ENCODE measurements around the gene KLF2. TPM values are rescaled to one million over a fixed set of nuclear protein-coding genes. Genes with fewer than 3 reads are reported as not detected.
"Not testable (repeated sequence)": the region's sequence is repeated elsewhere in the genome, so short reads cannot be mapped to it uniquely, and the experiment has no call there.

Gene KLF2
- total RNA-seq, 2 donors from 2014 or later, result 3.4 to 6.7 TPM

- H3K9me3 Mint-ChIP-seq, result no peaks in the 10 kb centered on the region
- H3K4me1 Mint-ChIP-seq (ENCODE audit: low read depth in 2 of 2), result peaks cover 47 to 55% of the 10 kb centered on the region in 2 donors
- H3K27me3 Mint-ChIP-seq, result peaks cover 0 to 2% of the 10 kb centered on the region in 2 donors
- ATAC-seq (peak; percentile 45), DNase-seq (ENCODE audit: low spot score) (peak; percentile 74)
- no peaks in the 10 kb centered on the region for H3K36me3 Mint-ChIP-seq
- peak overlapping the region; percentile 17 to 58 for H3K27ac Mint-ChIP-seq
- H3K4me3 Mint-ChIP-seq, result peak overlapping the region; percentile 11
These were observed 10.6 kb downstream of the KLF2 start for GRCh38 chr19:16335226-16335625.

GRCh38 chr19:16336571-16336970 is 11.9 kb downstream of the KLF2 start:
- peaks cover 0 to 2% of the 10 kb centered on the region in 2 donors for H3K27me3 Mint-ChIP-seq
- no peaks in the 10 kb centered on the region for H3K9me3 Mint-ChIP-seq
- no peaks in the 10 kb centered on the region for H3K36me3 Mint-ChIP-seq
- H3K4me3 Mint-ChIP-seq, result peak overlapping the region; percentile 43
- peaks cover 48 to 55% of the 10 kb centered on the region in 2 donors for H3K4me1 Mint-ChIP-seq (ENCODE audit: low read depth in 2 of 2)
- no peak for ATAC-seq
- no peak for DNase-seq (ENCODE audit: low spot score)
- peak overlapping the region in 1 of 2 donors; percentile 7 for H3K27ac Mint-ChIP-seq

- Mint-ChIP-seq H3K27ac (peak overlapping the region in 1 of 2 donors; percentile 91), H3K4me3 (peak overlapping the region; percentile 91)
These were observed 13.3 kb downstream of the KLF2 start for GRCh38 chr19:16337809-16338469.

GRCh38 chr19:16338470-16339360 is 14.1 kb downstream of the KLF2 start:
- H3K9me3 Mint-ChIP-seq, result no peaks in the 10 kb centered on the region
- peaks cover 0 to 2% of the 10 kb centered on the region in 2 donors for H3K27me3 Mint-ChIP-seq
- peaks cover 65 to 68% of the 10 kb centered on the region in 2 donors for H3K4me1 Mint-ChIP-seq (ENCODE audit: low read depth in 2 of 2)
- peak; percentile 66 to 74 for ATAC-seq
- H3K27ac Mint-ChIP-seq, result peak overlapping the region; percentile 83 to 91
- H3K36me3 Mint-ChIP-seq, result no peaks in the 10 kb centered on the region
- DNase-seq (ENCODE audit: low spot score), result peak; percentile 90
- peak overlapping the region; percentile 91 for H3K4me3 Mint-ChIP-seq

More at GRCh38 chr19:16337809-16338469, 13.3 kb downstream of the KLF2 start:
- Mint-ChIP-seq H3K36me3 (no peaks in the 10 kb centered on the region), H3K4me1 (ENCODE audit: low read depth in 2 of 2) (peaks cover 59 to 63% of the 10 kb centered on the region in 2 donors), H3K9me3 (no peaks in the 10 kb centered on the region), H3K27me3 (peaks cover 0 to 2% of the 10 kb centered on the region in 2 donors)
- DNase-seq (ENCODE audit: low spot score) (no peak), ATAC-seq (no peak)

GRCh38 chr19:16339361-16339725 is 14.7 kb downstream of the KLF2 start:
- no peak for DNase-seq (ENCODE audit: low spot score)
- peaks cover 62 to 64% of the 10 kb centered on the region in 2 donors for H3K4me1 Mint-ChIP-seq (ENCODE audit: low read depth in 2 of 2)
- H3K27me3 Mint-ChIP-seq, result peaks cover 0 to 1% of the 10 kb centered on the region in 2 donors
- ATAC-seq, result no peak
- H3K4me3 Mint-ChIP-seq, result peak overlapping the region; percentile 91
- peak overlapping the region; percentile 83 to 91 for H3K27ac Mint-ChIP-seq
- H3K36me3 Mint-ChIP-seq, result no peaks in the 10 kb centered on the region
- no peaks in the 10 kb centered on the region for H3K9me3 Mint-ChIP-seq

- Mint-ChIP-seq H3K4me3 (peak overlapping the region; percentile 57), H3K27ac (peak overlapping the region; percentile 78 to 91), H3K9me3 (no peaks in the 10 kb centered on the region), H3K27me3 (no peaks in the 10 kb centered on the region), H3K4me1 (ENCODE audit: low read depth in 2 of 2) (peaks cover 59 to 60% of the 10 kb centered on the region in 2 donors), H3K36me3 (no peaks in the 10 kb centered on the region)
- ATAC-seq (no peak), DNase-seq (ENCODE audit: low spot score) (no peak)
These were observed 15.5 kb downstream of the KLF2 start for GRCh38 chr19:16340092-16340491.

- DNase-seq (ENCODE audit: low spot score) (no peak), ATAC-seq (no peak)
- Mint-ChIP-seq H3K36me3 (no peaks in the 10 kb centered on the region), H3K4me1 (ENCODE audit: low read depth in 2 of 2) (peaks cover 58 to 59% of the 10 kb centered on the region in 2 donors), H3K9me3 (no peaks in the 10 kb centered on the region), H3K27me3 (no peaks in the 10 kb centered on the region), H3K27ac (peak overlapping the region; percentile 78 to 91), H3K4me3 (peak overlapping the region; percentile 57)
These were observed 16.0 kb downstream of the KLF2 start for GRCh38 chr19:16340654-16341053.

- DNase-seq (ENCODE audit: low spot score) (peak; percentile 79), ATAC-seq (peak; percentile 78 to 83)
- H3K27me3 Mint-ChIP-seq, result no peaks in the 10 kb centered on the region
- no peaks in the 10 kb centered on the region for H3K9me3 Mint-ChIP-seq
- peak overlapping the region; percentile 91 to 94 for H3K27ac Mint-ChIP-seq
- peak overlapping the region; percentile 83 for H3K4me3 Mint-ChIP-seq
- peaks cover 50 to 53% of the 10 kb centered on the region in 2 donors for H3K4me1 Mint-ChIP-seq (ENCODE audit: low read depth in 2 of 2)
- no peaks in the 10 kb centered on the region for H3K36me3 Mint-ChIP-seq
These were observed 17.5 kb downstream of the KLF2 start for GRCh38 chr19:16342002-16342715.

GRCh38 chr19:16343156-16343555 is 18.5 kb downstream of the KLF2 start:
- Mint-ChIP-seq H3K27me3 (no peaks in the 10 kb centered on the region), H3K4me1 (ENCODE audit: low read depth in 2 of 2) (peaks cover 41 to 46% of the 10 kb centered on the region in 2 donors), H3K27ac (peak overlapping the region; percentile 91 to 94), H3K9me3 (no peaks in the 10 kb centered on the region), H3K4me3 (peak overlapping the region; percentile 83), H3K36me3 (no peaks in the 10 kb centered on the region)
- ATAC-seq (peak; percentile 55 to 62), DNase-seq (ENCODE audit: low spot score) (peak; percentile 73)

GRCh38 chr19:16345457-16345856 is 20.8 kb downstream of the KLF2 start:
- H3K4me3 Mint-ChIP-seq, result no peak overlapping the region
- H3K4me1 Mint-ChIP-seq (ENCODE audit: low read depth in 2 of 2), result peaks cover 25 to 35% of the 10 kb centered on the region in 2 donors
- no peak overlapping the region for H3K27ac Mint-ChIP-seq
- DNase-seq (ENCODE audit: low spot score) (no peak), ATAC-seq (no peak)
- no peaks in the 10 kb centered on the region for H3K36me3 Mint-ChIP-seq
- no peaks in the 10 kb centered on the region for H3K9me3 Mint-ChIP-seq
- H3K27me3 Mint-ChIP-seq, result no peaks in the 10 kb centered on the region

GRCh38 chr19:16347099-16347498 is 22.5 kb downstream of the KLF2 start:
- H3K36me3 Mint-ChIP-seq; DNase-seq (ENCODE audit: low spot score); H3K27ac Mint-ChIP-seq; H3K9me3 Mint-ChIP-seq; H3K4me3 Mint-ChIP-seq; ATAC-seq; H3K27me3 Mint-ChIP-seq: not testable (repeated sequence)
- H3K4me1 Mint-ChIP-seq (ENCODE audit: low read depth in 2 of 2), result peaks cover 19 to 28% of the 10 kb centered on the region in 2 donors

GRCh38 chr19:16347706-16348105 is 23.1 kb downstream of the KLF2 start:
- no peak overlapping the region for H3K4me3 Mint-ChIP-seq
- DNase-seq (ENCODE audit: low spot score) (no peak), ATAC-seq (no peak)
- H3K4me1 Mint-ChIP-seq (ENCODE audit: low read depth in 2 of 2), result peaks cover 13 to 22% of the 10 kb centered on the region in 2 donors
- no peaks in the 10 kb centered on the region for H3K36me3 Mint-ChIP-seq
- H3K27ac Mint-ChIP-seq, result peak overlapping the region in 1 of 2 donors; percentile 45
- H3K9me3 Mint-ChIP-seq, result no peaks in the 10 kb centered on the region
- H3K27me3 Mint-ChIP-seq, result no peaks in the 10 kb centered on the region

GRCh38 chr19:16349551-16350152 is 25.0 kb downstream of the KLF2 start:
- H3K4me1 Mint-ChIP-seq (ENCODE audit: low read depth in 2 of 2), result peaks cover 6 to 20% of the 10 kb centered on the region in 2 donors
- no peaks in the 10 kb centered on the region for H3K27me3 Mint-ChIP-seq
- DNase-seq (ENCODE audit: low spot score), result no peak
- no peak overlapping the region for H3K4me3 Mint-ChIP-seq
- no peaks in the 10 kb centered on the region for H3K36me3 Mint-ChIP-seq
- no peak overlapping the region for H3K27ac Mint-ChIP-seq
- ATAC-seq, result no peak
- no peaks in the 10 kb centered on the region for H3K9me3 Mint-ChIP-seq

All from natural killer cell treated with Interleukin-12 subunit alpha and Interleukin-12 subunit beta and Interleukin-15 and Interleukin-18, amount 100 ng/mL, for 72 hours (primary cell).